ENCODE measurements around the gene CTSE.

Gene CTSE

DNA sequence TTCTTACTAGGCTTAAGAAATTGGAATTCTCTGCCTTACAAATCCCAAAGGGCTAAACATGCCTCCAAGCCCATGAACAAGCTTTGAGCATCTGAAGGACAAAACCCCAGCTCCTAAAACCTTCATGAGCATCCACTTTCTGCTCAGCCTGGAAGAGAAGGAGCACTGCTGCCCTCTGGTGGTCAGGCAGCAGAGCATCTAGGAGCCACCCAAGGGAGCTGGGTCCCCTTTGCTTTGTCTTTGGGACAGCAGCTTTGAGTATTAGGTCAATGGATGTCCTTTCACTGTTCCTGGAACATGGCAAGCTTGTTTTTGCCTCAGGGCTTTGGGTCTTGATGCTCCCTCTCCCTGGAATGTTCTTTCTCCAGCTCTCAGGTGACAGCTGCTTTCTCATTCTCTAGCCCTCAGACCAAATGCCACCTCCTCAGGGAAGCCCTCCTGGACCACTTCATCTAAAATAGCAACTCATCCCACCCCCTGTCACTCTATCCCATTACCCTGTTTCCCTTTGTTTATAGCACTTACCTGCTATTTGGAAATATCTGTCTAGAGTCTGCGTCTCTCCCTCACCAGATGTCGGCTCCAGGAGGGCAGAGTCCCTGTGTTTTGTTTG is 46.2 kb downstream of the CTSE start:
- H3K27ac ChIP-seq (replicated peaks) = no peak overlapping the region
- no peaks in the 10 kb centered on the region for H3K27me3 ChIP-seq (ENCODE audit: insufficient read depth, poor library complexity, severe bottlenecking)
- H3K4me3 ChIP-seq (replicated peaks; ENCODE audit: insufficient read depth, low read length) = no peak overlapping the region
- DNase-seq (ENCODE audit: low read depth in 1 of 2, low spot score in 1 of 2) = peak; percentile 59 to 75
- TF ChIP-seq POLR2AphosphoS5 (IDR thresholded peaks at IDR 0.05; ENCODE audit: low read depth) (peak; percentile 45; the same call in 1 of the 2 replicates), GABPA (IDR thresholded peaks at IDR 0.05; ENCODE audit: low read depth) (no peak), SPI1 (IDR thresholded peaks at IDR 0.05; ENCODE audit: borderline replicate concordance, low read depth) (no peak)
- TF ChIP-seq, protein P1, sequence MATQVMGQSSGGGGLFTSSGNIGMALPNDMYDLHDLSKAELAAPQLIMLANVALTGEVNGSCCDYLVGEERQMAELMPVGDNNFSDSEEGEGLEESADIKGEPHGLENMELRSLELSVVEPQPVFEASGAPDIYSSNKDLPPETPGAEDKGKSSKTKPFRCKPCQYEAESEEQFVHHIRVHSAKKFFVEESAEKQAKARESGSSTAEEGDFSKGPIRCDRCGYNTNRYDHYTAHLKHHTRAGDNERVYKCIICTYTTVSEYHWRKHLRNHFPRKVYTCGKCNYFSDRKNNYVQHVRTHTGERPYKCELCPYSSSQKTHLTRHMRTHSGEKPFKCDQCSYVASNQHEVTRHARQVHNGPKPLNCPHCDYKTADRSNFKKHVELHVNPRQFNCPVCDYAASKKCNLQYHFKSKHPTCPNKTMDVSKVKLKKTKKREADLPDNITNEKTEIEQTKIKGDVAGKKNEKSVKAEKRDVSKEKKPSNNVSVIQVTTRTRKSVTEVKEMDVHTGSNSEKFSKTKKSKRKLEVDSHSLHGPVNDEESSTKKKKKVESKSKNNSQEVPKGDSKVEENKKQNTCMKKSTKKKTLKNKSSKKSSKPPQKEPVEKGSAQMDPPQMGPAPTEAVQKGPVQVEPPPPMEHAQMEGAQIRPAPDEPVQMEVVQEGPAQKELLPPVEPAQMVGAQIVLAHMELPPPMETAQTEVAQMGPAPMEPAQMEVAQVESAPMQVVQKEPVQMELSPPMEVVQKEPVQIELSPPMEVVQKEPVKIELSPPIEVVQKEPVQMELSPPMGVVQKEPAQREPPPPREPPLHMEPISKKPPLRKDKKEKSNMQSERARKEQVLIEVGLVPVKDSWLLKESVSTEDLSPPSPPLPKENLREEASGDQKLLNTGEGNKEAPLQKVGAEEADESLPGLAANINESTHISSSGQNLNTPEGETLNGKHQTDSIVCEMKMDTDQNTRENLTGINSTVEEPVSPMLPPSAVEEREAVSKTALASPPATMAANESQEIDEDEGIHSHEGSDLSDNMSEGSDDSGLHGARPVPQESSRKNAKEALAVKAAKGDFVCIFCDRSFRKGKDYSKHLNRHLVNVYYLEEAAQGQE (IDR thresholded peaks at IDR 0.05; ENCODE audit: insufficient replicate concordance, low read depth) = no peak
- TF ChIP-seq, protein P2, sequence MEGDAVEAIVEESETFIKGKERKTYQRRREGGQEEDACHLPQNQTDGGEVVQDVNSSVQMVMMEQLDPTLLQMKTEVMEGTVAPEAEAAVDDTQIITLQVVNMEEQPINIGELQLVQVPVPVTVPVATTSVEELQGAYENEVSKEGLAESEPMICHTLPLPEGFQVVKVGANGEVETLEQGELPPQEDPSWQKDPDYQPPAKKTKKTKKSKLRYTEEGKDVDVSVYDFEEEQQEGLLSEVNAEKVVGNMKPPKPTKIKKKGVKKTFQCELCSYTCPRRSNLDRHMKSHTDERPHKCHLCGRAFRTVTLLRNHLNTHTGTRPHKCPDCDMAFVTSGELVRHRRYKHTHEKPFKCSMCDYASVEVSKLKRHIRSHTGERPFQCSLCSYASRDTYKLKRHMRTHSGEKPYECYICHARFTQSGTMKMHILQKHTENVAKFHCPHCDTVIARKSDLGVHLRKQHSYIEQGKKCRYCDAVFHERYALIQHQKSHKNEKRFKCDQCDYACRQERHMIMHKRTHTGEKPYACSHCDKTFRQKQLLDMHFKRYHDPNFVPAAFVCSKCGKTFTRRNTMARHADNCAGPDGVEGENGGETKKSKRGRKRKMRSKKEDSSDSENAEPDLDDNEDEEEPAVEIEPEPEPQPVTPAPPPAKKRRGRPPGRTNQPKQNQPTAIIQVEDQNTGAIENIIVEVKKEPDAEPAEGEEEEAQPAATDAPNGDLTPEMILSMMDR (IDR thresholded peaks at IDR 0.05; ENCODE audit: insufficient read depth, low read length) = peak; percentile 98

DNA sequence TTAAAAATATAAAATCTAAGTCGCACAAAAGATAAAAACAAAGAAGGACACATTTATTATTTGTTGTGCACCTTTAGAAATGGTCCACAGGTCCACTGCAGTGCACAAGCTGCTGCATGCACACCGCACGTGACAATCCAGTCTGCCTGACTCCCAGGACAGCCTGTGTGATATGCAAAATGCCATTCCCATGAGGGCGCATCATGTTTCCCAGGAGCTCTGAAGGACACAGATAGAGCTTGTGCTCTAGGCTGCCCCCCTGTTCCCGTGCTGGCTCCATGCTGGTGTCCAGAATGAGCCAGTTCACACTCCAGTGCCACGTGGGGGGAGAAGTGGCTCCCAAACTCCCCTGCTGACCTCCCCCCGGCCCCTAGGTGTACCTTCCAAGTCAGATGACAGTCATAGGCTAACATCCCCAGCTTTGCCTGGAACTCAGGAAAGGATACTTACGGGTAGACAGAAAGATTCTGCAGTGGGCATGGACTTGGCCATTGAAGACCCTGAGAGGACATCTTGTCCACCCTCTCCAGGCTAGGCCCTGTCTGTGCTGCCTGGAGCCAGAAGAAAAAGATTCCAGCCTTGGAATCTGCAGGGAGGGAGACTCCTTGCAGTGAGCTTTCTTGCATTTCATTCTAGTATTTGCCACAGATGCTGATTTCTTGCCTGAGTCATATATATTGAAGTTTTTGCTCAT is 46.8 kb downstream of the CTSE start:
- no peak for DNase-seq (ENCODE audit: low read depth in 1 of 2, low spot score in 1 of 2)
- no peak overlapping the region for H3K27ac ChIP-seq (replicated peaks)
- TF ChIP-seq, protein P1 (IDR thresholded peaks at IDR 0.05; ENCODE audit: insufficient replicate concordance, low read depth) = no peak
- TF ChIP-seq, protein P2 (IDR thresholded peaks at IDR 0.05; ENCODE audit: insufficient read depth, low read length) = no peak
- TF ChIP-seq GABPA (IDR thresholded peaks at IDR 0.05; ENCODE audit: low read depth) (no peak), SPI1 (IDR thresholded peaks at IDR 0.05; ENCODE audit: borderline replicate concordance, low read depth) (no peak), POLR2AphosphoS5 (IDR thresholded peaks at IDR 0.05; ENCODE audit: low read depth) (no peak; the same call in none of the 2 replicates)

DNA sequence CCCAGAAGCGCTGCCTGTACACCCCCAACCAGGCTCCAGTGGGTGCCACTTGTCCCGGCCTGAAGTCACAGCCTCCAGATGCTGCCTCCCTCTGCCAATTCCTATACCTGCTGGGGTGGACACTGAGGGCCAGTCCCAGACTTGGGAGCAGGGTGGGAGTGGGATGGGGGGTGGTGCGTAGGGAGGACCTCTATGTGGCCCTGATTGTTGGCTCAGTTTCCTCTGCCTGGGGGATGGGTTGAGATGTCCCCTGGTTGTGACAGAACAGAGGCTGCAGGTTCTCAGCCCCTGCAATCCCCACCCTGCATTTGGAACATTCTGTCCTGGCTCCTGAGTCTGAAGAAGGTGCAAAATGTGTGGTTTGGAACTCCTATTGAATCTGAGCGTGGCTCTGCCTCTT is 47.7 kb downstream of the CTSE start:
- TF ChIP-seq, protein P1 (IDR thresholded peaks at IDR 0.05; ENCODE audit: insufficient replicate concordance, low read depth) = no peak
- TF ChIP-seq, protein P2 (IDR thresholded peaks at IDR 0.05; ENCODE audit: insufficient read depth, low read length) = no peak
- TF ChIP-seq POLR2AphosphoS5 (IDR thresholded peaks at IDR 0.05; ENCODE audit: low read depth) (no peak; the same call in 1 of the 2 replicates), GABPA (IDR thresholded peaks at IDR 0.05; ENCODE audit: low read depth) (no peak), SPI1 (IDR thresholded peaks at IDR 0.05; ENCODE audit: borderline replicate concordance, low read depth) (no peak)
- Histone ChIP-seq H3K27me3 (ENCODE audit: insufficient read depth, poor library complexity, severe bottlenecking) (no peaks in the 10 kb centered on the region), H3K4me3 (replicated peaks; ENCODE audit: insufficient read depth, low read length) (no peak overlapping the region), H3K27ac (replicated peaks) (no peak overlapping the region)
- DNase-seq (ENCODE audit: low read depth in 1 of 2, low spot score in 1 of 2) = no peak

More for the DNA sequence above, 46.8 kb downstream of the CTSE start:
- Histone ChIP-seq H3K27me3 (ENCODE audit: insufficient read depth, poor library complexity, severe bottlenecking) (no peaks in the 10 kb centered on the region), H3K4me3 (replicated peaks; ENCODE audit: insufficient read depth, low read length) (no peak overlapping the region)
